ENCODE results near the gene TMIGD1.

TMIGD1 gene

GRCh38 chr17:30334421-30334820 is 564 bp upstream of the TMIGD1 start:
- Histone ChIP-seq H3K4ac (ENCODE audit: low read depth, low read length) (no peak overlapping the region), H3K36me3 (ENCODE audit: control insufficient read depth, insufficient read depth, low read length) (no peaks in the 10 kb centered on the region), H3K79me2 (ENCODE audit: control insufficient read depth, insufficient read depth, low read length) (no peaks in the 10 kb centered on the region), H4K5ac (ENCODE audit: low read length) (no peak overlapping the region), H3K9ac (ENCODE audit: low read length) (no peak overlapping the region), H3K18ac (ENCODE audit: low read length) (no peak overlapping the region), H3K23ac (ENCODE audit: low read length) (no peak overlapping the region), H3K4me1 (ENCODE audit: control insufficient read depth, low read depth, low read length) (no peaks in the 10 kb centered on the region), H3K27me3 (ENCODE audit: insufficient read depth, low read length, poor library complexity) (no peaks in the 10 kb centered on the region), H3K4me2 (ENCODE audit: low read length) (no peak overlapping the region), H2BK5ac (ENCODE audit: low read length) (no peak overlapping the region), H2AK5ac (ENCODE audit: low read length) (no peak overlapping the region), H4K8ac (ENCODE audit: low read depth, low read length) (no peak overlapping the region), H2BK15ac (replicated peaks; ENCODE audit: low read depth) (no peak overlapping the region), H3K79me1 (ENCODE audit: low read length) (no peaks in the 10 kb centered on the region), H3K4me3 (ENCODE audit: low read length) (no peak overlapping the region), H3K27ac (ENCODE audit: low read depth, low read length) (no peak overlapping the region), H3K56ac (ENCODE audit: low read length) (no peak overlapping the region), H2BK120ac (ENCODE audit: low read depth, low read length) (no peak overlapping the region)
- no peak for DNase-seq
- no CpG with 5 or more reads among the region's 4 CpGs for WGBS (ENCODE audit: extremely low coverage, insufficient coverage, low lambda C conversion rate)

GRCh38 chr17:30332057-30332542 is 1.8 kb downstream of the TMIGD1 start:
- H3K79me2 ChIP-seq (ENCODE audit: control insufficient read depth, insufficient read depth, low read length), result no peaks in the 10 kb centered on the region
- H2BK15ac ChIP-seq (replicated peaks; ENCODE audit: low read depth), result no peak overlapping the region
- H3K23ac ChIP-seq (ENCODE audit: low read length), result no peak overlapping the region
- H2AK5ac ChIP-seq (ENCODE audit: low read length), result no peak overlapping the region
- no peak overlapping the region for H4K8ac ChIP-seq (ENCODE audit: low read depth, low read length)
- whole genome bisulfite sequencing (ENCODE audit: extremely low coverage, insufficient coverage, low lambda C conversion rate), result no CpG with 5 or more reads among the region's 4 CpGs
- no peaks in the 10 kb centered on the region for H3K4me1 ChIP-seq (ENCODE audit: control insufficient read depth, low read depth, low read length)
- no peak overlapping the region for H4K5ac ChIP-seq (ENCODE audit: low read length)
- H2BK120ac ChIP-seq (ENCODE audit: low read depth, low read length), result no peak overlapping the region
- no peak overlapping the region for H3K56ac ChIP-seq (ENCODE audit: low read length)
- H2BK5ac ChIP-seq (ENCODE audit: low read length), result no peak overlapping the region
- H3K4ac ChIP-seq (ENCODE audit: low read depth, low read length), result no peak overlapping the region
- H3K27me3 ChIP-seq (ENCODE audit: insufficient read depth, low read length, poor library complexity), result no peaks in the 10 kb centered on the region
- H3K18ac ChIP-seq (ENCODE audit: low read length), result no peak overlapping the region
- H3K4me3 ChIP-seq (ENCODE audit: low read length), result no peak overlapping the region
- no peaks in the 10 kb centered on the region for H3K36me3 ChIP-seq (ENCODE audit: control insufficient read depth, insufficient read depth, low read length)
- no peak overlapping the region for H3K4me2 ChIP-seq (ENCODE audit: low read length)
- no peak for DNase-seq
- H3K79me1 ChIP-seq (ENCODE audit: low read length), result no peaks in the 10 kb centered on the region
- H3K27ac ChIP-seq (ENCODE audit: low read depth, low read length), result no peak overlapping the region
- no peak overlapping the region for H3K9ac ChIP-seq (ENCODE audit: low read length)

- H2BK15ac ChIP-seq (replicated peaks; ENCODE audit: low read depth), result no peak overlapping the region
- no peak overlapping the region for H3K4me3 ChIP-seq (ENCODE audit: low read length)
- no CpG with 5 or more reads among the region's 1 CpG for WGBS (ENCODE audit: extremely low coverage, insufficient coverage, low lambda C conversion rate)
Measured at GRCh38 chr17:30326809-30327208, 7.0 kb downstream of the TMIGD1 start.

GRCh38 chr17:30324723-30325122 is 9.1 kb downstream of the TMIGD1 start:
- Histone ChIP-seq H3K4me3 (ENCODE audit: low read length) (no peak overlapping the region), H2BK5ac (ENCODE audit: low read length) (no peak overlapping the region), H3K9ac (ENCODE audit: low read length) (no peak overlapping the region), H3K23ac (ENCODE audit: low read length) (no peak overlapping the region), H4K5ac (ENCODE audit: low read length) (no peak overlapping the region), H2BK15ac (replicated peaks; ENCODE audit: low read depth) (no peak overlapping the region), H3K79me2 (ENCODE audit: control insufficient read depth, insufficient read depth, low read length) (no peaks in the 10 kb centered on the region), H3K27me3 (ENCODE audit: insufficient read depth, low read length, poor library complexity) (no peaks in the 10 kb centered on the region), H2BK120ac (ENCODE audit: low read depth, low read length) (no peak overlapping the region), H3K4ac (ENCODE audit: low read depth, low read length) (no peak overlapping the region), H4K8ac (ENCODE audit: low read depth, low read length) (no peak overlapping the region), H3K4me2 (ENCODE audit: low read length) (no peak overlapping the region), H3K36me3 (ENCODE audit: control insufficient read depth, insufficient read depth, low read length) (no peaks in the 10 kb centered on the region), H3K56ac (ENCODE audit: low read length) (no peak overlapping the region), H3K4me1 (ENCODE audit: control insufficient read depth, low read depth, low read length) (no peaks in the 10 kb centered on the region), H2AK5ac (ENCODE audit: low read length) (no peak overlapping the region), H3K18ac (ENCODE audit: low read length) (no peak overlapping the region), H3K79me1 (ENCODE audit: low read length) (no peaks in the 10 kb centered on the region), H3K27ac (ENCODE audit: low read depth, low read length) (no peak overlapping the region)
- no CpG with 5 or more reads among the region's 7 CpGs for WGBS (ENCODE audit: extremely low coverage, insufficient coverage, low lambda C conversion rate)
- DNase-seq, result no peak

More at GRCh38 chr17:30326809-30327208, 7.0 kb downstream of the TMIGD1 start:
- Histone ChIP-seq H3K4me1 (ENCODE audit: control insufficient read depth, low read depth, low read length) (no peaks in the 10 kb centered on the region), H3K18ac (ENCODE audit: low read length) (no peak overlapping the region), H3K79me2 (ENCODE audit: control insufficient read depth, insufficient read depth, low read length) (no peaks in the 10 kb centered on the region), H3K23ac (ENCODE audit: low read length) (no peak overlapping the region), H3K27me3 (ENCODE audit: insufficient read depth, low read length, poor library complexity) (no peaks in the 10 kb centered on the region), H3K27ac (ENCODE audit: low read depth, low read length) (no peak overlapping the region), H2BK120ac (ENCODE audit: low read depth, low read length) (no peak overlapping the region), H4K5ac (ENCODE audit: low read length) (no peak overlapping the region), H3K4me2 (ENCODE audit: low read length) (no peak overlapping the region), H3K9ac (ENCODE audit: low read length) (no peak overlapping the region), H2AK5ac (ENCODE audit: low read length) (no peak overlapping the region), H3K36me3 (ENCODE audit: control insufficient read depth, insufficient read depth, low read length) (no peaks in the 10 kb centered on the region), H4K8ac (ENCODE audit: low read depth, low read length) (no peak overlapping the region), H3K79me1 (ENCODE audit: low read length) (no peaks in the 10 kb centered on the region), H2BK5ac (ENCODE audit: low read length) (no peak overlapping the region), H3K4ac (ENCODE audit: low read depth, low read length) (no peak overlapping the region), H3K56ac (ENCODE audit: low read length) (no peak overlapping the region)
- DNase-seq, result no peak

- H3K79me2 ChIP-seq (ENCODE audit: control insufficient read depth, insufficient read depth, low read length), result no peaks in the 10 kb centered on the region
- H4K8ac ChIP-seq (ENCODE audit: low read depth, low read length), result no peak overlapping the region
- no peak overlapping the region for H3K56ac ChIP-seq (ENCODE audit: low read length)
- H3K4me1 ChIP-seq (ENCODE audit: control insufficient read depth, low read depth, low read length), result no peaks in the 10 kb centered on the region
- H3K79me1 ChIP-seq (ENCODE audit: low read length), result no peaks in the 10 kb centered on the region
- no peak for DNase-seq
- H3K27me3 ChIP-seq (ENCODE audit: insufficient read depth, low read length, poor library complexity), result no peaks in the 10 kb centered on the region
- H2BK120ac ChIP-seq (ENCODE audit: low read depth, low read length), result no peak overlapping the region
- H3K4me3 ChIP-seq (ENCODE audit: low read length), result no peak overlapping the region
- H3K36me3 ChIP-seq (ENCODE audit: control insufficient read depth, insufficient read depth, low read length), result no peaks in the 10 kb centered on the region
- no peak overlapping the region for H4K5ac ChIP-seq (ENCODE audit: low read length)
- H3K18ac ChIP-seq (ENCODE audit: low read length), result no peak overlapping the region
- H2BK5ac ChIP-seq (ENCODE audit: low read length), result no peak overlapping the region
- H2AK5ac ChIP-seq (ENCODE audit: low read length), result no peak overlapping the region
- no peak overlapping the region for H3K27ac ChIP-seq (ENCODE audit: low read depth, low read length)
- H3K23ac ChIP-seq (ENCODE audit: low read length), result no peak overlapping the region
- no peak overlapping the region for H3K9ac ChIP-seq (ENCODE audit: low read length)
- H3K4me2 ChIP-seq (ENCODE audit: low read length), result no peak overlapping the region
- H2BK15ac ChIP-seq (replicated peaks; ENCODE audit: low read depth), result no peak overlapping the region
- no peak overlapping the region for H3K4ac ChIP-seq (ENCODE audit: low read depth, low read length)
Measured at GRCh38 chr17:30323895-30324319, 9.9 kb downstream of the TMIGD1 start.

- no CpG with 5 or more reads among the region's 5 CpGs for WGBS (ENCODE audit: extremely low coverage, insufficient coverage, low lambda C conversion rate)
- DNase-seq, result no peak
- Histone ChIP-seq H4K5ac (ENCODE audit: low read length) (no peak overlapping the region), H3K27me3 (ENCODE audit: insufficient read depth, low read length, poor library complexity) (no peaks in the 10 kb centered on the region), H3K4me3 (ENCODE audit: low read length) (no peak overlapping the region), H3K9ac (ENCODE audit: low read length) (no peak overlapping the region), H3K36me3 (ENCODE audit: control insufficient read depth, insufficient read depth, low read length) (no peaks in the 10 kb centered on the region), H3K79me2 (ENCODE audit: control insufficient read depth, insufficient read depth, low read length) (no peaks in the 10 kb centered on the region), H3K4me2 (ENCODE audit: low read length) (no peak overlapping the region), H3K4ac (ENCODE audit: low read depth, low read length) (no peak overlapping the region), H3K56ac (ENCODE audit: low read length) (no peak overlapping the region), H2BK15ac (replicated peaks; ENCODE audit: low read depth) (no peak overlapping the region), H3K27ac (ENCODE audit: low read depth, low read length) (no peak overlapping the region), H3K4me1 (ENCODE audit: control insufficient read depth, low read depth, low read length) (no peaks in the 10 kb centered on the region), H3K18ac (ENCODE audit: low read length) (no peak overlapping the region), H2BK5ac (ENCODE audit: low read length) (no peak overlapping the region), H3K79me1 (ENCODE audit: low read length) (no peaks in the 10 kb centered on the region), H2BK120ac (ENCODE audit: low read depth, low read length) (no peak overlapping the region), H3K23ac (ENCODE audit: low read length) (no peak overlapping the region), H2AK5ac (ENCODE audit: low read length) (no peak overlapping the region), H4K8ac (ENCODE audit: low read depth, low read length) (no peak overlapping the region)
Measured at GRCh38 chr17:30323262-30323894, 10.5 kb downstream of the TMIGD1 start.
